WTC11 (cell line): ENCODE data around the gene SLC25A41. TPM values are rescaled to one million over a fixed set of nuclear protein-coding genes. Genes with fewer than 3 reads are reported as not detected.

Source experiments
- ATAC-seq: fragments of 200-7000 bp; cut with Tn5 transposase; 2 replicates; pipeline ENCODE4 v1.10.0; 2021; ENCODE audit warnings: mild to moderate bottlenecking, moderate library complexity
- CTCF ChIA-PET: fragments of 300-600 bp; sonication (Branson Sonifier 250); formaldehyde crosslinking; loops from one replicate; lab custom pipeline; 2021; ENCODE audit warnings: antibody characterized with exemption; lab: Charles Lee
- POLR2A ChIA-PET: fragments of 350-600 bp; sonication (Branson Sonifier 250); formaldehyde crosslinking; loops from one replicate; lab custom pipeline; 2021; ENCODE audit warnings: antibody characterized with exemption; lab: Charles Lee
- DNase-seq: peaks from one replicate; pipeline ENCODE4 v3.0.0; 2021; ENCODE audit warnings: low spot score
- H3K27ac Mint-ChIP-seq: 2 replicates; pipeline ENCODE4 v1.8.0; 2021; ENCODE audit warnings: mixed read lengths
- H3K27me3 Mint-ChIP-seq: 2 replicates; pipeline ENCODE4 v1.8.0; 2021; ENCODE audit warnings: low read depth, mild to moderate bottlenecking, moderate library complexity, mixed read lengths
- H3K36me3 Mint-ChIP-seq: 2 replicates; pipeline ENCODE4 v1.8.0; 2021; ENCODE audit warnings: mixed read lengths
- H3K4me1 Mint-ChIP-seq: 2 replicates; pipeline ENCODE4 v1.8.0; 2022; ENCODE audit warnings: mixed read lengths
- H3K4me3 Mint-ChIP-seq: 2 replicates; pipeline ENCODE4 v1.8.0; 2021; ENCODE audit warnings: mild to moderate bottlenecking, moderate library complexity, mixed read lengths
- H3K9me3 Mint-ChIP-seq: 2 replicates; pipeline ENCODE4 v1.8.0; 2021; ENCODE audit warnings: mixed read lengths
- CREB1 ChIP-seq: sonication (generic); formaldehyde crosslinking; IDR thresholded peaks from 2 replicates; pipeline ENCODE4 v1.8.0; 2023; ENCODE audit warnings: mild to moderate bottlenecking, missing genetic modification reagents
- FOXJ3 ChIP-seq: sonication (generic); formaldehyde crosslinking; IDR thresholded peaks from 2 replicates; pipeline ENCODE4 v1.9.0; 2021; ENCODE audit warnings: missing genetic modification reagents, mild to moderate bottlenecking, borderline replicate concordance
- FOXP1 ChIP-seq: sonication (generic); formaldehyde crosslinking; IDR thresholded peaks from 2 replicates; pipeline ENCODE4 v1.8.0; 2022; ENCODE audit warnings: missing genetic modification reagents, mild to moderate bottlenecking, moderate library complexity, borderline replicate concordance
- GABPB1 ChIP-seq: sonication (generic); formaldehyde crosslinking; IDR thresholded peaks from 2 replicates; pipeline ENCODE4 v1.8.1; 2023; ENCODE audit warnings: mild to moderate bottlenecking, missing genetic modification reagents
- JAZF1 ChIP-seq: fragments of 250-450 bp; sonication (Bioruptor Pico); IDR thresholded peaks from 2 replicates; pipeline ENCODE4 v1.9.0; 2021; ENCODE audit warnings: moderate library complexity, mild to moderate bottlenecking, inconsistent platforms
- JUN ChIP-seq: sonication (generic); formaldehyde crosslinking; IDR thresholded peaks from 2 replicates; pipeline ENCODE4 v1.8.0; 2023; ENCODE audit warnings: mild to moderate bottlenecking, missing genetic modification reagents
- NFATC4 ChIP-seq: fragments of 250-450 bp; sonication (Bioruptor Pico); IDR thresholded peaks from 2 replicates; pipeline ENCODE4 v1.9.0; 2021; ENCODE audit warnings: mild to moderate bottlenecking
- NFE2L1 ChIP-seq: sonication (generic); formaldehyde crosslinking; IDR thresholded peaks from 2 replicates; pipeline ENCODE4 v1.8.1; 2023; ENCODE audit warnings: missing genetic modification reagents
- NR1H2 ChIP-seq: sonication (generic); formaldehyde crosslinking; IDR thresholded peaks from 2 replicates; pipeline ENCODE4 v1.9.0; 2021; ENCODE audit warnings: mild to moderate bottlenecking, moderate library complexity, missing genetic modification reagents
- NR2C2 ChIP-seq: sonication (generic); formaldehyde crosslinking; IDR thresholded peaks from 2 replicates; pipeline ENCODE4 v1.8.0; 2022; ENCODE audit warnings: mild to moderate bottlenecking, missing genetic modification reagents
- RORB ChIP-seq: fragments of 250-450 bp; sonication (Bioruptor Pico); IDR thresholded peaks from 2 replicates; pipeline ENCODE4 v1.9.0; 2021; ENCODE audit warnings: mild to moderate bottlenecking
- SMAD4 ChIP-seq: sonication (generic); formaldehyde crosslinking; IDR thresholded peaks from 2 replicates; pipeline ENCODE4 v1.8.0; 2022; ENCODE audit warnings: mild to moderate bottlenecking, missing genetic modification reagents
- SP1 ChIP-seq: sonication (generic); formaldehyde crosslinking; conservative IDR thresholded peaks from 2 replicates; pipeline ENCODE4 v1.8.1; 2022; ENCODE audit warnings: missing genetic modification reagents
- TCF7 ChIP-seq: sonication (generic); formaldehyde crosslinking; IDR thresholded peaks from 2 replicates; pipeline ENCODE4 v1.8.0; 2022; ENCODE audit warnings: mild to moderate bottlenecking, low read depth, missing genetic modification reagents, moderate library complexity
- TEAD1 ChIP-seq: sonication (generic); formaldehyde crosslinking; IDR thresholded peaks from 2 replicates; pipeline ENCODE4 v1.8.0; 2022; ENCODE audit warnings: mild to moderate bottlenecking, missing genetic modification reagents
- TEAD4 ChIP-seq: sonication (generic); formaldehyde crosslinking; IDR thresholded peaks from 2 replicates; pipeline ENCODE4 v1.8.0; 2022; ENCODE audit warnings: mild to moderate bottlenecking, missing genetic modification reagents
- ZNF121 ChIP-seq: sonication (generic); formaldehyde crosslinking; IDR thresholded peaks from 2 replicates; pipeline ENCODE4 v1.8.0; 2023; ENCODE audit warnings: missing genetic modification reagents
- ZNF219 ChIP-seq: sonication (generic); formaldehyde crosslinking; IDR thresholded peaks from 2 replicates; pipeline ENCODE4 v1.8.0; 2023; ENCODE audit warnings: missing genetic modification reagents, mild to moderate bottlenecking, borderline replicate concordance
- ZNF232 ChIP-seq: sonication (generic); formaldehyde crosslinking; IDR thresholded peaks from 2 replicates; pipeline ENCODE4 v1.8.0; 2022; ENCODE audit warnings: mild to moderate bottlenecking, missing genetic modification reagents
- ZNF396 ChIP-seq: fragments of 250-450 bp; sonication (Bioruptor Pico); IDR thresholded peaks from 2 replicates; pipeline ENCODE4 v1.8.0; 2021; ENCODE audit warnings: mild to moderate bottlenecking, moderate library complexity, borderline replicate concordance
- ZNF671 ChIP-seq: fragments of 250-450 bp; sonication (Bioruptor Pico); IDR thresholded peaks from 2 replicates; pipeline ENCODE4 v1.8.0; 2021; ENCODE audit warnings: mild to moderate bottlenecking
- total RNA-seq: library from RNA; stranded (reverse); gene quantifications from 3 replicates; pipeline ENCODE4 v1.2.3, GENCODE V29; 2021
- TF ChIP-seq, protein P1 (sequence below): sonication (generic); formaldehyde crosslinking; IDR thresholded peaks from 2 replicates; pipeline ENCODE4 v1.8.0; 2023; ENCODE audit warnings: missing genetic modification reagents, mild to moderate bottlenecking, borderline replicate concordance
- TF ChIP-seq, protein P2 (sequence below): sonication (generic); formaldehyde crosslinking; IDR thresholded peaks from 2 replicates; pipeline ENCODE4 v1.8.1; 2023; ENCODE audit warnings: mild to moderate bottlenecking, missing genetic modification reagents, moderate library complexity
- TF ChIP-seq, protein P3 (sequence below): sonication (generic); formaldehyde crosslinking; IDR thresholded peaks from 2 replicates; pipeline ENCODE4 v1.8.0; 2022; ENCODE audit warnings: mild to moderate bottlenecking, missing genetic modification reagents
- TF ChIP-seq, protein P4 (sequence below): sonication (generic); formaldehyde crosslinking; IDR thresholded peaks from 2 replicates; pipeline ENCODE4 v1.8.1; 2022; ENCODE audit warnings: mild to moderate bottlenecking, missing genetic modification reagents, moderate library complexity, borderline replicate concordance
- TF ChIP-seq, protein P5 (sequence below): sonication (generic); formaldehyde crosslinking; IDR thresholded peaks from 2 replicates; pipeline ENCODE4 v1.8.1; 2022; ENCODE audit warnings: low read depth, missing genetic modification reagents, borderline replicate concordance

The SLC25A41 gene
- total RNA-seq, 1 experiment from 2014 or later, result 0.35 TPM

DNA sequence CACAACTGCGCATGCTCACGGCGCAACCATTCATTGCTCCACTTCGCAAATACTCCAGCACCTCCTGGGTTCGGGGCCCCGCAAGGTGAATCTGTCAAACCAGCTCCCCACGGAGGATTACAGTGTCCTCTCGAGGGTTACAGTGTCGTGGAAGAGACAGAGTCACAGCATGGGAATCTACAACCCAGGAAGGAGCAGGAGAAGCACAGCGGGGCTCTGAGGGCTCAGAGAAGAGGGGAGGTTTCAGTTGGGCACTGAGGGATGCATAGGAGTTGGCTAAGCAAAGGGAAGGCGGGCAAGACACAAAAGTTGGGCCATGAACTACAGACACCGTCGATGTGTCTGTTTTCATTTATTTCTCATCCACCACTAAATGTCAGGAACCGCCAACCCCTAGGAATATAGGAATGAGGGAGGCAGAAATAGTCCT lies 39.6 kb downstream of the SLC25A41 start:
- no peak for DNase-seq
- POLR2A ChIA-PET, result interaction anchor here (1.2 to 1.7 kb wide), 5 partner anchors 17 to 33 kb away, joined by 4 to 8 read pairs (median 6); partner anchors contain the start of genes ALKBH7, CLPP and KHSRP
- Mint-ChIP-seq H3K4me1 (peaks cover 22% of the 10 kb centered on the region), H3K4me3 (peak overlapping the region; percentile 94), H3K9me3 (no peaks in the 10 kb centered on the region), H3K27me3 (no peaks in the 10 kb centered on the region), H3K36me3 (peaks cover 7% of the 10 kb centered on the region), H3K27ac (peak overlapping the region; percentile 96)
- CTCF ChIA-PET, result interaction anchor here (0.7 to 2.0 kb wide), 5 partner anchors 18 to 176 kb away, joined by 3 to 7 read pairs (median 5); partner anchors contain the start of gene ALKBH7
- ATAC-seq, result no peak; the same call in 1 of the 2 replicates
- TF ChIP-seq JAZF1 (CRISPR knock-in tag) (no peak), ZNF121 (0 out of 2 replicates have a peak, but pooled peaks have one; percentile 11), SP1 (CRISPR knock-in tag) (0 out of 2 replicates have a peak, but pooled peaks have one; percentile 17), NR1H2 (no peak), ZNF232 (0 out of 2 replicates have a peak, but pooled peaks have one; percentile 18)

DNA sequence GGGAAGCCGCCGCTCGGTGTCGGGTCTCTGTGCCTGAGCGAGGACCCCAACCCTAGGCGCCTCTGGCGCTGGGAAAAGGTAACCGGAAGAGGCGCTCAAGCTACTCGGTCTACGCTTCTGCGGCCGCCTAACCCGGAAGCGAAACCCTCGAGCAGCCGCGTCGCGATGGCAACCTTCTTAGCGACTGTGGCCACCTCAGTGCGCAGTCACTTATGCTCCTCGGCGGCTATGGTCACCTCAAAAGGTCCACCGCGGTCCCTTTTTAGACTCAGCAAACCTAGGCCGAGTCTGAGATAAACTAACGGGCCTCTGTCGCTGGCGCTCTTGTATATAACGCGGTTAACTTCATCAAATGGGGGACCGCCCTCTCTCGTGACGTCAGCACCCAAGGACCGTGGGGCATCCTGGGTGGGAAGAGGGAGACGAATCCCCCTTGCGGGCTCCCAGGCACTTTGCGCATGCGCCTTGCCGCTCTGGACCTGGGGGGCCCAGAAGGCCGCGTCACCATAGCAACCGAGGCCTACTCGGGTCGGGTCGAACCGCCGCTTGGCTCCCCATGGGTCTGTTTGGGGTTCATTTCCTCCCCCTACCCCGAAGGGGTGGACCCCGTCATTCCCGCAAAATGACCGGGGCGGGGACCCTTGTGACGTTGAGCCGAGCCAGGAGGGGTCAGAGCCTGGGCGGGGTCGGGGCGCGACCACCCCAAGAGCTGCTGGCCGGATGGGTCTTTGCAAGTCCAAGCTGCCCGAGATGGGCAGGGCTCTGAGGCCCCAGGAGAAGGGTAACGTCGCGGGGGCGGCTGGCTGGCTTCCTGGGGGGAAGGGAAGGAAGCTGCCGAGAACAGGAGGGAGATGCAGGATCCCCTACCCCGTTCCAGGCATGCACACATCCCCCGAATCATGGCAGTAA lies 40.2 kb downstream of the SLC25A41 start, which contains the start of gene GTF2F1:
Gene GTF2F1 (minus strand): TSS at position 91 of the 909 bp plus-strand sequence. CDS start 169 bp downstream, outside the sequence.
- no peaks in the 10 kb centered on the region for H3K9me3 Mint-ChIP-seq
- POLR2A ChIA-PET, result interaction anchor here (1.2 to 1.7 kb wide), 5 partner anchors 16 to 32 kb away, joined by 4 to 8 read pairs (median 6); partner anchors contain the start of genes ALKBH7, CLPP and KHSRP
- H3K4me1 Mint-ChIP-seq, result peaks cover 22% of the 10 kb centered on the region
- CTCF ChIA-PET, result interaction anchor here (0.7 to 2.0 kb wide), 8 partner anchors 10 to 175 kb away, joined by 3 to 7 read pairs (median 4); partner anchors contain the start of gene ALKBH7
- H3K4me3 Mint-ChIP-seq, result peak within 1 kb of the TSS; percentile 94
- no peaks in the 10 kb centered on the region for H3K27me3 Mint-ChIP-seq
- ATAC-seq (peak; percentile 77), DNase-seq (peak; percentile 95)
- peak within 1 kb of the TSS; percentile 96 for H3K27ac Mint-ChIP-seq
- peaks cover 9% of the 10 kb centered on the region for H3K36me3 Mint-ChIP-seq
- TF ChIP-seq NFE2L1 (CRISPR knock-in tag) (peak; percentile 58; the same call in 1 of the 2 replicates), JUN (CRISPR knock-in tag) (no peak), RORB (CRISPR knock-in tag) (no peak), TEAD4 (CRISPR knock-in tag) (no peak), TCF7 (CRISPR knock-in tag) (no peak), NR2C2 (CRISPR knock-in tag) (peak; percentile 96), GABPB1 (CRISPR knock-in tag) (peak; percentile 76), NFATC4 (CRISPR knock-in tag) (no peak), ZNF396 (CRISPR knock-in tag) (no peak), TEAD1 (CRISPR knock-in tag) (peak; percentile 31; the same call in 1 of the 2 replicates), SP1 (CRISPR knock-in tag) (peak; percentile 62), FOXP1 (CRISPR knock-in tag) (no peak), FOXJ3 (CRISPR knock-in tag) (no peak), ZNF671 (no peak), SMAD4 (CRISPR knock-in tag) (no peak), CREB1 (CRISPR knock-in tag) (peak; percentile 60), ZNF219 (no peak)
- TF ChIP-seq, protein P1, sequence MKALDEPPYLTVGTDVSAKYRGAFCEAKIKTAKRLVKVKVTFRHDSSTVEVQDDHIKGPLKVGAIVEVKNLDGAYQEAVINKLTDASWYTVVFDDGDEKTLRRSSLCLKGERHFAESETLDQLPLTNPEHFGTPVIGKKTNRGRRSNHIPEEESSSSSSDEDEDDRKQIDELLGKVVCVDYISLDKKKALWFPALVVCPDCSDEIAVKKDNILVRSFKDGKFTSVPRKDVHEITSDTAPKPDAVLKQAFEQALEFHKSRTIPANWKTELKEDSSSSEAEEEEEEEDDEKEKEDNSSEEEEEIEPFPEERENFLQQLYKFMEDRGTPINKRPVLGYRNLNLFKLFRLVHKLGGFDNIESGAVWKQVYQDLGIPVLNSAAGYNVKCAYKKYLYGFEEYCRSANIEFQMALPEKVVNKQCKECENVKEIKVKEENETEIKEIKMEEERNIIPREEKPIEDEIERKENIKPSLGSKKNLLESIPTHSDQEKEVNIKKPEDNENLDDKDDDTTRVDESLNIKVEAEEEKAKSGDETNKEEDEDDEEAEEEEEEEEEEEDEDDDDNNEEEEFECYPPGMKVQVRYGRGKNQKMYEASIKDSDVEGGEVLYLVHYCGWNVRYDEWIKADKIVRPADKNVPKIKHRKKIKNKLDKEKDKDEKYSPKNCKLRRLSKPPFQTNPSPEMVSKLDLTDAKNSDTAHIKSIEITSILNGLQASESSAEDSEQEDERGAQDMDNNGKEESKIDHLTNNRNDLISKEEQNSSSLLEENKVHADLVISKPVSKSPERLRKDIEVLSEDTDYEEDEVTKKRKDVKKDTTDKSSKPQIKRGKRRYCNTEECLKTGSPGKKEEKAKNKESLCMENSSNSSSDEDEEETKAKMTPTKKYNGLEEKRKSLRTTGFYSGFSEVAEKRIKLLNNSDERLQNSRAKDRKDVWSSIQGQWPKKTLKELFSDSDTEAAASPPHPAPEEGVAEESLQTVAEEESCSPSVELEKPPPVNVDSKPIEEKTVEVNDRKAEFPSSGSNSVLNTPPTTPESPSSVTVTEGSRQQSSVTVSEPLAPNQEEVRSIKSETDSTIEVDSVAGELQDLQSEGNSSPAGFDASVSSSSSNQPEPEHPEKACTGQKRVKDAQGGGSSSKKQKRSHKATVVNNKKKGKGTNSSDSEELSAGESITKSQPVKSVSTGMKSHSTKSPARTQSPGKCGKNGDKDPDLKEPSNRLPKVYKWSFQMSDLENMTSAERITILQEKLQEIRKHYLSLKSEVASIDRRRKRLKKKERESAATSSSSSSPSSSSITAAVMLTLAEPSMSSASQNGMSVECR (CRISPR knock-in tag), result no peak; the same call in 1 of the 2 replicates
- TF ChIP-seq, protein P2, sequence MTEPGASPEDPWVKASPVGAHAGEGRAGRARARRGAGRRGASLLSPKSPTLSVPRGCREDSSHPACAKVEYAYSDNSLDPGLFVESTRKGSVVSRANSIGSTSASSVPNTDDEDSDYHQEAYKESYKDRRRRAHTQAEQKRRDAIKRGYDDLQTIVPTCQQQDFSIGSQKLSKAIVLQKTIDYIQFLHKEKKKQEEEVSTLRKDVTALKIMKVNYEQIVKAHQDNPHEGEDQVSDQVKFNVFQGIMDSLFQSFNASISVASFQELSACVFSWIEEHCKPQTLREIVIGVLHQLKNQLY (CRISPR knock-in tag), result no peak
- TF ChIP-seq, protein P3, sequence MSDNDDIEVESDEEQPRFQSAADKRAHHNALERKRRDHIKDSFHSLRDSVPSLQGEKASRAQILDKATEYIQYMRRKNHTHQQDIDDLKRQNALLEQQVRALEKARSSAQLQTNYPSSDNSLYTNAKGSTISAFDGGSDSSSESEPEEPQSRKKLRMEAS, result 0 out of 2 replicates have a peak, but pooled peaks have one; percentile 48
- TF ChIP-seq, protein P4, sequence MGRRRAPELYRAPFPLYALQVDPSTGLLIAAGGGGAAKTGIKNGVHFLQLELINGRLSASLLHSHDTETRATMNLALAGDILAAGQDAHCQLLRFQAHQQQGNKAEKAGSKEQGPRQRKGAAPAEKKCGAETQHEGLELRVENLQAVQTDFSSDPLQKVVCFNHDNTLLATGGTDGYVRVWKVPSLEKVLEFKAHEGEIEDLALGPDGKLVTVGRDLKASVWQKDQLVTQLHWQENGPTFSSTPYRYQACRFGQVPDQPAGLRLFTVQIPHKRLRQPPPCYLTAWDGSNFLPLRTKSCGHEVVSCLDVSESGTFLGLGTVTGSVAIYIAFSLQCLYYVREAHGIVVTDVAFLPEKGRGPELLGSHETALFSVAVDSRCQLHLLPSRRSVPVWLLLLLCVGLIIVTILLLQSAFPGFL (CRISPR knock-in tag), result no peak
- TF ChIP-seq, protein P5, sequence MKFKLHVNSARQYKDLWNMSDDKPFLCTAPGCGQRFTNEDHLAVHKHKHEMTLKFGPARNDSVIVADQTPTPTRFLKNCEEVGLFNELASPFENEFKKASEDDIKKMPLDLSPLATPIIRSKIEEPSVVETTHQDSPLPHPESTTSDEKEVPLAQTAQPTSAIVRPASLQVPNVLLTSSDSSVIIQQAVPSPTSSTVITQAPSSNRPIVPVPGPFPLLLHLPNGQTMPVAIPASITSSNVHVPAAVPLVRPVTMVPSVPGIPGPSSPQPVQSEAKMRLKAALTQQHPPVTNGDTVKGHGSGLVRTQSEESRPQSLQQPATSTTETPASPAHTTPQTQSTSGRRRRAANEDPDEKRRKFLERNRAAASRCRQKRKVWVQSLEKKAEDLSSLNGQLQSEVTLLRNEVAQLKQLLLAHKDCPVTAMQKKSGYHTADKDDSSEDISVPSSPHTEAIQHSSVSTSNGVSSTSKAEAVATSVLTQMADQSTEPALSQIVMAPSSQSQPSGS (CRISPR knock-in tag), result no peak
